ENCODE results near the gene SOX13.
A peak's percentile ranks its signal among the peaks of the same experiment; 100 is the strongest.

The SOX13 gene

GRCh38 chr1:204153667-204154066 lies 80.8 kb downstream of the SOX13 start:
- no peak for DNase-seq (ENCODE audit: low read depth)

GRCh38 chr1:204154568-204155255 lies 81.8 kb downstream of the SOX13 start:
- DNase-seq (ENCODE audit: low read depth): no peak

GRCh38 chr1:204155881-204156280 lies 83.0 kb downstream of the SOX13 start:
- no peak for DNase-seq (ENCODE audit: low read depth)

- DNase-seq (ENCODE audit: low read depth): no peak
These were observed 85.0 kb downstream of the SOX13 start for GRCh38 chr1:204157962-204158361.

GRCh38 chr1:204161609-204162493 lies 88.9 kb downstream of the SOX13 start:
- DNase-seq (ENCODE audit: low read depth): no peak

GRCh38 chr1:204162494-204163074 lies 89.7 kb downstream of the SOX13 start:
- peak; percentile 39 for DNase-seq (ENCODE audit: low read depth)

- DNase-seq (ENCODE audit: low read depth): no peak
These were observed 93.3 kb downstream of the SOX13 start, which contains the start of gene REN for GRCh38 chr1:204166219-204166618. Gene REN (minus strand): TSS chr1:204166337. CDS start chr1:204166293, 44 bp downstream.

GRCh38 chr1:204167730-204168129 lies 94.8 kb downstream of the SOX13 start:
- DNase-seq (ENCODE audit: low read depth): no peak

GRCh38 chr1:204169858-204170257 lies 96.9 kb downstream of the SOX13 start:
- DNase-seq (ENCODE audit: low read depth): no peak

GRCh38 chr1:204170494-204171155 lies 97.7 kb downstream of the SOX13 start:
- DNase-seq (ENCODE audit: low read depth): no peak

- DNase-seq (ENCODE audit: low read depth): peak; percentile 67
These were observed 98.8 kb downstream of the SOX13 start for GRCh38 chr1:204171751-204172178.

GRCh38 chr1:204172404-204173029 lies 99.6 kb downstream of the SOX13 start:
- DNase-seq (ENCODE audit: low read depth): no peak

GRCh38 chr1:204174958-204175357 lies 102.0 kb downstream of the SOX13 start:
- DNase-seq (ENCODE audit: low read depth): no peak

- no peak for DNase-seq (ENCODE audit: low read depth)
These were observed 103.1 kb downstream of the SOX13 start for GRCh38 chr1:204176049-204176448.

GRCh38 chr1:204177133-204177532 lies 104.2 kb downstream of the SOX13 start:
- no peak for DNase-seq (ENCODE audit: low read depth)

Data from amniotic epithelial cell (primary cell).